Measurements from ENCODE around the gene KEAP1. TPM values are rescaled to one million over a fixed set of nuclear protein-coding genes. Genes with fewer than 3 reads are reported as not detected.

KEAP1 gene
- total and polyA plus RNA-seq, 2 donors (not counting 3 experiments of a cell fraction or from before 2014, with no cell fraction given): 81.4 to 91.1 TPM

DNA sequence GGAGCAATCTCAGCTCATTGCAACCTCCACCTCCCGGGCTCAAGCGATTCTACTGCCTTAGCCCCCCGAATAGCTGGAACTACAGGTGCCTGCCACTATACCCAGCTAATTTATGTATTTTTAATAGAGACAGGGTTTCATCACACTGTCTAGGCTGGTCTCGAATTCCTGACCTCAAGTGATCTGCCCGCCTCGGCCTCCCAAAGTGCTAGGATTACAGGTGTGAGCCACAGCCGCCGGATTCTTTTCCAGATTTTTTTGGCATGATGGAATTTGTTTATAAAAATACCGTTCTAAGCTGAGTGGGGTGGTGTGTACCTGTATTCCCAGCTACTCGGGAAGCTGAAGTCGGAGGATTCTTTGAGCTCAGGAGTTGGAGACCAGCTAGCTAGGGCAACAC, 34.5 kb upstream of the KEAP1 start:
- Histone ChIP-seq H3K79me2 (ENCODE audit: control insufficient read depth, insufficient read depth, low read length) (no peaks in the 10 kb centered on the region), H3K9me3 (replicated peaks; ENCODE audit: control insufficient read depth, insufficient read depth, low read length) (no peaks in the 10 kb centered on the region), H2AFZ (ENCODE audit: low read depth, low read length) (no peak overlapping the region), H3K4me2 (ENCODE audit: insufficient read depth, low read length) (no peak overlapping the region), H3K9ac (replicated peaks; ENCODE audit: extremely low read depth, insufficient read depth, low read length) (no peak overlapping the region), H3K27me3 (ENCODE audit: control insufficient read depth in 2 of 2, insufficient read depth in 2 of 2, low read length in 2 of 2) (peaks cover 0 to 2% of the 10 kb centered on the region in 2 experiments), H4K20me1 (replicated peaks; ENCODE audit: control insufficient read depth, extremely low read depth, insufficient read depth, low read length) (no peaks in the 10 kb centered on the region), H3K4me1 (ENCODE audit: control insufficient read depth, extremely low read depth, insufficient read depth, low read length) (no peaks in the 10 kb centered on the region), H3K9me1 (replicated peaks; ENCODE audit: control insufficient read depth, extremely low read depth, insufficient read depth, low read length) (no peaks in the 10 kb centered on the region), H3K4me3 (replicated peaks in 1 of 3; ENCODE audit: insufficient read depth in 1 of 3, low read depth in 1 of 3, low read length in 3 of 3) (no peak overlapping the region), H3K36me3 (ENCODE audit: control insufficient read depth in 2 of 2, extremely low read depth in 1 of 2, insufficient read depth in 2 of 2, low read length in 2 of 2) (no peaks in the 10 kb centered on the region), H3K27ac (ENCODE audit: insufficient read depth, low read depth, low read length) (no peak overlapping the region)
- intact Hi-C loops (cut with micrococcal nuclease) (no loop called here), dilution Hi-C loops (cut with MboI; ENCODE audit: extremely low pct_ligation_motif_present, low sequenced_read_pairs) (no loop called here)
- POLR2A ChIA-PET: no interaction called here
- no TSS peak for BruUV-seq (replicated peaks)
- FAIRE-seq (no peak), DNase-seq (ENCODE audit: low read depth, low spot score) (no peak)
- CTCF ChIA-PET: interaction anchor here (0.7 to 1.3 kb wide), 5 partner anchors 10 to 162 kb away, joined by 3 to 9 read pairs (median 4); no protein-coding TSS in a partner anchor
- no peak for TF ChIP-seq FOS (IDR thresholded peaks at IDR 0.05; ENCODE audit: borderline replicate concordance, insufficient read depth, low read length)
- no peak for TF ChIP-seq JUN (IDR thresholded peaks at IDR 0.05; ENCODE audit: borderline replicate concordance, insufficient read depth, insufficient read length, low read depth)
- TF ChIP-seq CTCF (IDR thresholded peaks at IDR 0.05; ENCODE audit: extremely low read depth in 1 of 2, insufficient read depth in 1 of 2, low read depth in 1 of 2, low read length in 2 of 2): no peak
- TF ChIP-seq EZH2 (IDR thresholded peaks at IDR 0.05; ENCODE audit: borderline replicate concordance, low read depth, low read length, severe bottlenecking): no peak
- no peak for TF ChIP-seq MYC (IDR thresholded peaks at IDR 0.05; ENCODE audit: low read depth, low read length)
- no peak for TF ChIP-seq POLR2A (IDR thresholded peaks at IDR 0.05; ENCODE audit: low read depth, low read length)
- no peak for TF ChIP-seq GATA2 (IDR thresholded peaks at IDR 0.05; ENCODE audit: insufficient read depth, insufficient read length, low read depth, low read length)
- TF ChIP-seq, protein P1, sequence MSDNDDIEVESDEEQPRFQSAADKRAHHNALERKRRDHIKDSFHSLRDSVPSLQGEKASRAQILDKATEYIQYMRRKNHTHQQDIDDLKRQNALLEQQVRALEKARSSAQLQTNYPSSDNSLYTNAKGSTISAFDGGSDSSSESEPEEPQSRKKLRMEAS (IDR thresholded peaks at IDR 0.05; ENCODE audit: insufficient read depth, insufficient read length): no peak
- no peak for TF ChIP-seq POLR2AphosphoS5 (IDR thresholded peaks at IDR 0.05; ENCODE audit: insufficient read depth, low read depth, low read length)

Data from endothelial cell of umbilical vein (primary cell).